HG02642 (cell line): Measurements from ENCODE around the gene SLC17A1.
"Not testable (repeated sequence)": the region's sequence is repeated elsewhere in the genome, so short reads cannot be mapped to it uniquely, and the experiment has no call there.

Experiments used
- ATAC-seq: cut with Tn5 transposase; IDR thresholded peaks from one replicate; pipeline ENCODE4 v1.9.1; 2021; ENCODE audit warnings: mild to moderate bottlenecking; ENCODE audit not compliant: unreplicated experiment, poor library complexity

The SLC17A1 gene

DNA sequence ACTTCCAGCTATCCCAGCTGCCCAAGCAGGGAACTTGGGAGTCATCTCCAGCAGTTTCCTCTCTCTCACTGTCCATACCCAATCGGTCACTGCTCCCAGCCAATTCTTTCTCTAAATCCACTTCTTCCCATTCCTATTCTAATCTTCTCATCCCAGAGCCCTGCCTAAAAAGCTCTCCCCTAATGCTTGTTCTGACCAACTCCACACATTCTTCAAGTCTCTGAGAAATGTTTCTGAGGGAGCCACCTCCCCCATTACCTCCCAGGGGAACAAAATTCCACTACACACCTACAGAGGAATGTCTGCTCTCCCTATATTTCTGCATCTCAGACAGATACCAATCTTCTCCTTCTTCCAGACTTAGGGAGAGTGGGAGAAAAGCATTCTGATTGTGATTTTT lies 63.3 kb downstream of the SLC17A1 start:
- ATAC-seq: no peak

DNA sequence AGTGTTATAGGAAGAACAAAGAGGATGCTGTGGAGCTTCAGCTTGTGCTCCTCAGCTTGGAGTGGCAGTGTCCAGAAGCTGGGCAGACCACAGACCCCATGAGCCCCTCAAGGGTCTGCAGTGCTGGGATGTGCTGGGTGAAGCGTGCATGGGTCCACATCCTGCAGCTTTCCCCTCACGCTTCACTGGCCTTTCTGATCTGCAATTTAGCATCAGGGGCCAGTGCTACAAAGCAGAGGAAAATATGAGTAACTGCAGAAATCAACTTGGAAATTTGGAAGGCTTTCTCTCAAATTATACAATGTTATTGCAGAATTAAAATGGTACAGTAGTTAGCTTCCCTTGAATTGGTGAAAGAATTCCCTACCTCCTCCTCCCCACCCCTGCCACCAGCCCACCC lies 67.2 kb downstream of the SLC17A1 start:
- ATAC-seq: no peak

GRCh38 chr6:25757936-25758642 lies 73.8 kb downstream of the SLC17A1 start:
- ATAC-seq: no peak

GRCh38 chr6:25756382-25757363 lies 75.2 kb downstream of the SLC17A1 start:
- no peak for ATAC-seq

GRCh38 chr6:25755483-25755882 lies 76.4 kb downstream of the SLC17A1 start:
- ATAC-seq: no peak

DNA sequence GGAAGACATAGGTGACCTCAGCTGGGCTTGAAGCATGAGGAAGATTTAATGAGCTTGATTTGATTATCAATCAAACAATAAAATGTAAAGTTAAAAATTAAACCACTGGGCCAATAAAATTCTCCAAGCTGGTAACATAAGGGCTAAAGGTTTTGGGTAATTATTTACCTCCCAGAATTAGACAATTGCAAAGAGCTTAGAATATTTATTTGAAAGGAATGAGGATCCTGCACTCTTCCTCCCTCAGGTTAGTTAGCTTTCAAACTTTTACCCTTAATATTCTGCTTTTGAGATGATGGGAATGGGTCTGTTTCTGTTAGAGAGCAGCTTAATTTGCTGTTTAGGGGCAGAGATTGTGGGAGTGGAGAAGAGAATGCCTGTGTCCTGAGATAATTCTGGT lies 77.3 kb downstream of the SLC17A1 start, which contains the start of gene SLC17A4:
TSS of gene SLC17A4 (plus strand) at position 208 of the 400 bp plus-strand sequence. CDS start 7,221 bp downstream, outside the sequence.
- ATAC-seq: no peak

DNA sequence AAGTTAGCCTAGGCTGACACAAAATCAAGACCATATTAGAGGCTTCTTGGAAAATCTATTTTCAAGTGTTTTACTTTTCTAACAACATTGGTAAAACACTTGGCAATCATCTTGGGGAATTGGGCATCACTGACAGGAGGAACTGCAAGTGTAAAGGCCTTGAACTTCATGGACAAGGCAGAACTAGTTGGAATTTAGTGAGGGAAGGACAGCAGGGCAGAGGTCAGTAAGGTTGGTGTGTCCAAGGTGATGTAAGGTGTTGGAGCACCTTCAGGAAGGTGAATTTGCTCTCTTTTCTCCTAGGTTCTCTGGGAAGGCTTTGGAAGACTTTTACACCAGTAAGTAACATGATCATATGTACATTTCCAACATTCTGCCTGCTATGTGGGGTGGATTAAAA lies 78.8 kb downstream of the SLC17A1 start:
- ATAC-seq: no peak

DNA sequence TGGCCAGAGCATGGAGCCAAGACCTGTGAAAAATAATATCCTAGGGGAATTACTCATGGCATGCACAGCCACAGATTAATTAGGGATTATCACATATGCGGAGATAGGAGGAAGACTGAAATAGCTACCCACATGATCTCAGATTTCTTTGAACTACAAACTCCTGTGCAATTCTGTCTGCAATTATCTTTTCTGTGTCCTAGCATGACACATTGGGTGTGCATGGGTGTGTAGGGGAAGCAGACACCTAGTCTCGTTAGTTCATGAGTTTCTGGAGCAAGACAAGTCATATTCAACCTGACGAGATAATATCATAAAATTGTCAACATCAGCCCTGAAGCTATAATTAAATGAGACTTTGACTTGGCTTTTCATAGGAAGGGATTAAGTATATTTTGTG lies 80.9 kb downstream of the SLC17A1 start:
- ATAC-seq: no peak

DNA sequence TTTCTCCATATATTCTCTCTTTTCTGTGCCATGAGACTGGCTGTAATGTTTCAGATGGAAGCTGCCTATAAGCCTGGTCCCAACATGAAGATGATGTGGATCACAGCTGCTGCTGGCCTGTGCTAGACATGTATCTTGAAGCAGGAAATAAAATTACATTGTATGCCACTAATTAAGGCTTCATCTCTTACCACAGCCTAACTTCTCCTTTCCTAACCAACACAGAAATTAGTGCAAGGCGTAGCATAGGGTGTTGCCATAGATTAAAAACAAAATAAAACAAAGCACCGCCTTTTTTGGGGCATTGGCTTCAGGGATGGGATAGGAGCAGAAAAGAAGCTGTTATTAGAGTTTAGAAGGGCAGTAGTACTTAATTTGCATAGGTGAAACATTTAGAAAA lies 82.0 kb downstream of the SLC17A1 start:
- ATAC-seq: no peak

GRCh38 chr6:25748601-25749517 lies 83.0 kb downstream of the SLC17A1 start:
- not testable (repeated sequence) for ATAC-seq

DNA sequence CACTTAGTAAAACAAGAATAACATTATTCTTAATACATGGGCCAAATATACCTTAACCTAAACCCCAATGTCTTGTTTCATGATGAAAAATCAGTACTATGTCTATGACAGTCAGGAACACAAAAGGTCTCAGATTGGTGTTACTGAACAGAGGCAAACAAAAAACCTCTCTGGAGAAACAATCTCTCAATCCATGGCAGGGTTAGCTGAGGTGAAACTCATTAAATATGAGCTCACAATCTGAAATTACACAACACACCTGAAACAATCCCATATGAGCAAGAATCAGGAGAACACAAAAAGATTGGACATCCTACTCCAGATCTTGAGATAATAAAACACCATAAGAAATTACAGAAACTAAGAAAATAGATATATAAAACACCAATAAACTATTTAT lies 83.8 kb downstream of the SLC17A1 start:
- ATAC-seq: no peak

GRCh38 chr6:25747477-25747876 lies 84.4 kb downstream of the SLC17A1 start:
- no peak for ATAC-seq

DNA sequence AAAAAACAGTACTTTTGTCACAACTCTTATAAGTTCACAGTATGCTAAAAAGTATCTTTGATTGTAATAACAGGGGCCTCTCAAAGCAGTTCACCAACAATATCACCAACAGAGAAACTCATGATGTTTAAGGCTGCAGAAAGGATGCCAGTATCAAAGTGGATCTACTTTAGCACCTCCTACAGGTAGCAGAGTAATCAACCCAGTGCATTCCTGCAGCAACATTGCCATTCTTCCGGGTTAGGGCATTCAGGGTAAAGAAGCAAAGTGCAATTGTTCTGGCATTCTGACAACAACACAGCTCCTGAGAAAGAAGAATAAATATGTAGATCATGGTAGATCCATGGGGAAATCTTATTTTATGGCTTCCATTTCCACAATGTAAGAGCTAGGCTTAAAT lies 84.9 kb downstream of the SLC17A1 start:
- no peak for ATAC-seq

DNA sequence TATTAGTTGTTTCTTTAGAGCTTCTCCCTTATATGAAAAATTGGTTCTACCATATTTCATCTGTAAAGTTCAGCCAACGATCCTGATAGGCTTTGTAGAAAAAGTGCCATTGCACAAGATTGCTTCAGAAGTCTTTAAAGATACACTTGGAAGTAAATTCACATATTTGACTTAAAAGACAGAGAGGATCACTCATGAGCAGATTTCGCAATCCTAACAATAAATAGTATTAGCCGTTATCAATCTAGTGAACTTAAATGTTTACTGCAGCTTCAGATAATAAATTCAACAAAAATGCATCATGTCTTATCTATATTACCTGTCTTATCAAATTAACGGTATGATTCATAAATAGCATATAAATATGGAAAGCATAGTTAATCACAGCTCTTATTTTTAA lies 86.0 kb downstream of the SLC17A1 start:
- no peak for ATAC-seq

DNA sequence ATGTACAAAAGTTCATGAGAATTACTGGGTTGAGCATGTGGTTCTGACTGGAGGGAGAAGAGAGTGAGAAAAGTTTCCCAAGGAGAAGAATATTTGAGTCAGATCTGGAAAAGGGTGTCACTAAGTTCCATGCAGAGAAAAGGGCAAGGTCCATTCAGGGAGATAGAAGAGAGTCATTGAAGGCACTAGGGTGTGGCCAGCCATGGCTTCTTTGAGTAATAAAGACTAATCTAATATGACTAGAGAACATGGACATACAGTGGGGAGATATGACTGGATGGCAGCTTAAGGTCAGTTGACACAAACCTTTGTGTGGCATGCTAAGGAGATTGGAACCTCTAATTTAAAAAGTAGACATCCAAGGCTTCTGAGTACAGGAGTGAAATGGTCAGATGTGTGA lies 88.0 kb downstream of the SLC17A1 start:
- ATAC-seq: no peak

- no peak for ATAC-seq
Measured at GRCh38 chr6:25735261-25735660, 96.6 kb downstream of the SLC17A1 start.
